Measurements from ENCODE around the gene ZNF385C.

The ZNF385C gene

GRCh38 chr17:41982026-41982760 lies 116.1 kb downstream of the ZNF385C start:
- no peak for TF ChIP-seq CTCF (conservative IDR thresholded peaks at IDR 0.05; ENCODE audit: low read depth, low read length)

GRCh38 chr17:41977991-41978390 lies 120.3 kb downstream of the ZNF385C start:
- no peak for TF ChIP-seq CTCF (conservative IDR thresholded peaks at IDR 0.05; ENCODE audit: low read depth, low read length)
- no peak overlapping the region for H3K4me3 ChIP-seq (ENCODE audit: low read depth, low read length)
- no peak for DNase-seq (ENCODE audit: low read depth)

More at GRCh38 chr17:41982026-41982760, 116.1 kb downstream of the ZNF385C start:
- DNase-seq (ENCODE audit: low read depth) = peak; percentile 60
- H3K4me3 ChIP-seq (ENCODE audit: low read depth, low read length) = no peak overlapping the region

DNA sequence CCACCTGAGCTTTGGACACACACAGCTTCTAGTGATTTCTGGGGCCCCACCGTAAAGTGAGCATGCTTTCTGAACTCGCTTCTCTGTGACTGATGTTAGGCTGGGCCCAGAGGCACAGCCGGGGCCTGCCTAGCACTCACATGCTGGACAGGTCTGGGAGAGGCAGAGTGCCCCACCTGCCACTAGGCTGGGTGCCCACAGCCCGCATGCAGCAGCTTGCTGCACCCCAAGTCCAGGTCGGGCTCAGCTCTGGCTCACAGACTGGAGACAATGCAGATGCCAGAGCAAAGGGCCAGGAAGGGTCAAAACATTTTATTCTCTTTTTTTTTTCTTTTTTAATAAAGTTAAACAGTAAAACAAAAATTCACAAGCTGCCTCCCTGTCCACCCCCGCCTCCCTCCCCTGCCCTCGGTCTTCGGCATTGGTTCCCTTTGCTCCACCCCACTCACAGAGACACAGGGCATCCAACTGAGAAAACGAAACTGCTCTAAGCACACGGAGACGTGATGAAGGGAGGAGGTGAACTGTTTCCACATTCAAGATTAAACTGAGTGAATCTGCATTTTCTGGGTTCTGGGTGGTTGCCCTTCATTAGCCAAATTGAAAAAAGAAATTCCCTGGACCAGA lies 122.0 kb downstream of the ZNF385C start:
- DNase-seq (ENCODE audit: low read depth) = peak; percentile 40
- H3K4me3 ChIP-seq (ENCODE audit: low read depth, low read length) = no peak overlapping the region
- no peak for TF ChIP-seq CTCF (conservative IDR thresholded peaks at IDR 0.05; ENCODE audit: low read depth, low read length)

Data from choroid plexus epithelial cell (primary cell).